Chondrocyte (in vitro differentiated cells): ENCODE results near the gene PLA2G2E. TPM values are rescaled to one million over a fixed set of nuclear protein-coding genes. Genes with fewer than 3 reads are reported as not detected.

Source experiments
- DNase-seq: peaks from one replicate; pipeline ENCODE4 v3.0.0; 2021; ENCODE audit warnings: mixed read lengths, low spot score
- H3K27ac Mint-ChIP-seq: one replicate; pipeline ENCODE4 v1.8.0; 2021; ENCODE audit warnings: mild to moderate bottlenecking, moderate library complexity, mixed read lengths; ENCODE audit not compliant: unreplicated experiment
- H3K27me3 Mint-ChIP-seq: 2 replicates; pipeline ENCODE4 v1.8.0; 2021; ENCODE audit warnings: low read depth, mixed read lengths
- H3K36me3 Mint-ChIP-seq: 2 replicates; pipeline ENCODE4 v1.8.0; 2021; ENCODE audit warnings: low read depth, mixed read lengths
- H3K4me1 Mint-ChIP-seq: 2 replicates; pipeline ENCODE4 v1.8.0; 2021; ENCODE audit warnings: low read depth, mild to moderate bottlenecking, mixed read lengths
- H3K4me3 Mint-ChIP-seq: one replicate; pipeline ENCODE4 v1.8.0; 2021; ENCODE audit warnings: mild to moderate bottlenecking, moderate library complexity, mixed read lengths; ENCODE audit not compliant: unreplicated experiment
- H3K9me3 Mint-ChIP-seq: 2 replicates; pipeline ENCODE4 v1.8.0; 2021; ENCODE audit warnings: low read depth, mixed read lengths
- long read RNA-seq: library from polyadenylated mRNA; stranded (forward); transcript quantifications from one replicate; pipeline ENCODE4 v2.0.0, GENCODE V29; 2021
- total RNA-seq: library from RNA; stranded (reverse); gene quantifications from 3 replicates; pipeline ENCODE4 v1.2.1, GENCODE V29; 2021
- TF ChIP-seq, protein P1 (sequence below): fragments of 200-600 bp; sonication (generic); IDR thresholded peaks from 2 replicates; pipeline ENCODE4 v1.5.0; 2021; ENCODE audit warnings: antibody characterized with exemption, mild to moderate bottlenecking, moderate library complexity

Gene PLA2G2E, protein sequence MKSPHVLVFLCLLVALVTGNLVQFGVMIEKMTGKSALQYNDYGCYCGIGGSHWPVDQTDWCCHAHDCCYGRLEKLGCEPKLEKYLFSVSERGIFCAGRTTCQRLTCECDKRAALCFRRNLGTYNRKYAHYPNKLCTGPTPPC
- total RNA-seq, result not detected in 3 replicates
- long read RNA-seq, result 0 reads

DNA sequence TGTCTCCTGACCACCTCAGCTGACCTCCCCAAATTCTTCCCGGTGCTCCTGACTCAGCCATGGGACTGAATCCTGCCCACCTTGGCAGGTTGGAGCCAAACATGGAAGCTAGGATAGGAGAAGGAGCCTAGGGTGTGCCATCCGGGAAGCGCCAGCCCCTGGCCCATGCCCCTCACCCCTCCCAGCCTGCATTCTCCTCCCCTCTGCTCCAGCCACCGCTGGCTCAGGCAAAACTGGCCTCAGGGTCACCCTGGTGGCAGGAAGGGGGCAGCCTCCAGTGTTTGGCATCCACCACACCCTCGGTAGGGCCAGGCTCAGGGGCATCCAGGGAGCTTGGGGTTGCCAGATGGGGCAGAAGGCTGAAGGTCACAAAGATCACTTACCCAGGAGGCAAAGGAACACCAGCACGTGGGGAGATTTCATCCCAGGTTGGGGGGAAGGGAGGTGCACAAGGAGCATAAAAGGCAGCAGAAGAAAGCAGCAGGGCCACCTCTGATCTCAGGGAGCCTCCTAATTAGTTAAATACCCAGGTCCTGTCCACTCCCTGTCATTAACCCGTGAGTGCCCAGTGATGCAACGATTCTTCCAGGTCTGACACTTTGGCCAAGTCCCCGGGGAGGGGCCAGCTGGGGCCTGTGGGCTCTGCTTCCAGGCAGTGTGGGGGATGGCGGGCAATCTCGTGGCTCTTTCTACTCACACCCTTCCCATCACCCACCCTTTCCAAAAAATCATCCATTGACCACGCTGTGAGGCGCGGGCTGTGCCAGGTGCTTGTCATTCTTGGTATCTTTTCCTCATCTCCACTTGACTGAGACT, at the start of gene PLA2G2E:
Gene PLA2G2E (minus strand): TSS at position 481 of the 816 bp plus-strand sequence. CDS start 58 bp downstream, at position 423.
- Mint-ChIP-seq H3K9me3 (no peaks in the 10 kb centered on the region), H3K4me3 (no peak within 1 kb of the TSS), H3K36me3 (no peaks in the 10 kb centered on the region)

DNA sequence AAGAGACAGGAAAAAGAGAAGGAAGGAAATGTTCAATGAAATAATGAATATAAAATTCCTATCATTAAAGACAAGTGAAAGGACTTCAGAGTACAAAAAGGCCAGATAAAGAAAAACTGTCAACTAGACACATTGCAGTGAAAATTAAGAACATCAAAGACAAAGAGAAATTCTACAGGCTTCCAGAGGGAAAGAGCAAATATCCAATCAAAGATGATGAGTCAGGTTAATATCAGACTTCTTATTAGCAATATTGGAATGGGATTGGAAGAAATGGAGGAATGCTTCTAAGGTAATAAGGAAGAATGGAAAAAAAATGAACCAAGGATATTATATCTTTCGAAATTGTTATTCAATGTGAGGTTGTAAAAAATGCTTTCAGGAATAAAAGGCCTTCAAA, 48.2 kb upstream of the PLA2G2E start:
- TF ChIP-seq, protein P1, sequence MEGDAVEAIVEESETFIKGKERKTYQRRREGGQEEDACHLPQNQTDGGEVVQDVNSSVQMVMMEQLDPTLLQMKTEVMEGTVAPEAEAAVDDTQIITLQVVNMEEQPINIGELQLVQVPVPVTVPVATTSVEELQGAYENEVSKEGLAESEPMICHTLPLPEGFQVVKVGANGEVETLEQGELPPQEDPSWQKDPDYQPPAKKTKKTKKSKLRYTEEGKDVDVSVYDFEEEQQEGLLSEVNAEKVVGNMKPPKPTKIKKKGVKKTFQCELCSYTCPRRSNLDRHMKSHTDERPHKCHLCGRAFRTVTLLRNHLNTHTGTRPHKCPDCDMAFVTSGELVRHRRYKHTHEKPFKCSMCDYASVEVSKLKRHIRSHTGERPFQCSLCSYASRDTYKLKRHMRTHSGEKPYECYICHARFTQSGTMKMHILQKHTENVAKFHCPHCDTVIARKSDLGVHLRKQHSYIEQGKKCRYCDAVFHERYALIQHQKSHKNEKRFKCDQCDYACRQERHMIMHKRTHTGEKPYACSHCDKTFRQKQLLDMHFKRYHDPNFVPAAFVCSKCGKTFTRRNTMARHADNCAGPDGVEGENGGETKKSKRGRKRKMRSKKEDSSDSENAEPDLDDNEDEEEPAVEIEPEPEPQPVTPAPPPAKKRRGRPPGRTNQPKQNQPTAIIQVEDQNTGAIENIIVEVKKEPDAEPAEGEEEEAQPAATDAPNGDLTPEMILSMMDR, result no peak
- peaks cover 37% of the 10 kb centered on the region for H3K27me3 Mint-ChIP-seq
- H3K4me3 Mint-ChIP-seq, result no peak overlapping the region
- DNase-seq, result no peak
- H3K27ac Mint-ChIP-seq, result no peak overlapping the region
- no peaks in the 10 kb centered on the region for H3K36me3 Mint-ChIP-seq
- H3K4me1 Mint-ChIP-seq, result no peaks in the 10 kb centered on the region
- H3K9me3 Mint-ChIP-seq, result peaks cover 4% of the 10 kb centered on the region

More for the DNA sequence above, at the start of gene PLA2G2E:
- TF ChIP-seq, protein P1, result no peak
- Mint-ChIP-seq H3K27me3 (peaks cover 12% of the 10 kb centered on the region), H3K4me1 (no peaks in the 10 kb centered on the region), H3K27ac (no peak within 1 kb of the TSS)
- no peak for DNase-seq

DNA sequence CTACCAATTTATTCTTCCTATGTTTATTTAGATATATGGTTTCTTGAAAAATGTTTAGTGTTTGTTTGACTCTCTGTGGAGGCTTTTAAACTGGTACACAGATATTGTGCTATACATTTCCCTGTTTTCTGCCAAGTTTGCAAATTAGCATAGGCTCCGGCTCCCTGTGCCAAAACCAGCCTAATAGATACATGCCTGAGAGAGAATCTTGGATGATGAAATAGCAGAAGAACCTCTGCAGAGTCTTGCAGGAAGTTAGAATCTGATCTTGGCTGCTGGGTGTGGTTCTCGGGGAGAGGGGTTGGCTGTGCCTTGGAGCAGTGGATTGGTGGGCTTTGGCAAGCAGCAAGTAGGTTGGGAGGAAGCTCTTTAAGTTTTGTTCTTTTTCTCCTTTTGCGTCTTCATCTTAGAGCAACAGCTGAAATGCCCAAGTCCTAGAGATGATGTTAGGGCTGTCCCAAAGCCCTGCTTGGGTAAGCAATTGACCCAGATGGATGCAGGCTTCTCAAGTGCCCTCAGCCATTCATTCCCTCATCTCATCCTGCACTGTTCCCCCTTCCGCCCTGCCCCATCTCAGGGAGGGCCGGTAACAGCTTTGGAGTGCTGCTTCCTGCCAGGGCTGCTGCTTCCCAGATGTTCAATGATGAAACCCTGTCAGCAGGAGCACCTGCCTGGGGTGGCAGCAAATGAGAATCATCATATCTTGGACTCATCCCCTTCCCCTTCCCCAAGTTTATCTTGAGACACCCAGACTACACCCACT, 46.7 kb upstream of the PLA2G2E start:
- no peak for DNase-seq
- no peaks in the 10 kb centered on the region for H3K36me3 Mint-ChIP-seq
- H3K9me3 Mint-ChIP-seq, result peaks cover 4% of the 10 kb centered on the region
- no peak overlapping the region for H3K27ac Mint-ChIP-seq
- TF ChIP-seq, protein P1, result no peak
- peaks cover 35% of the 10 kb centered on the region for H3K27me3 Mint-ChIP-seq
- no peak overlapping the region for H3K4me3 Mint-ChIP-seq
- no peaks in the 10 kb centered on the region for H3K4me1 Mint-ChIP-seq

DNA sequence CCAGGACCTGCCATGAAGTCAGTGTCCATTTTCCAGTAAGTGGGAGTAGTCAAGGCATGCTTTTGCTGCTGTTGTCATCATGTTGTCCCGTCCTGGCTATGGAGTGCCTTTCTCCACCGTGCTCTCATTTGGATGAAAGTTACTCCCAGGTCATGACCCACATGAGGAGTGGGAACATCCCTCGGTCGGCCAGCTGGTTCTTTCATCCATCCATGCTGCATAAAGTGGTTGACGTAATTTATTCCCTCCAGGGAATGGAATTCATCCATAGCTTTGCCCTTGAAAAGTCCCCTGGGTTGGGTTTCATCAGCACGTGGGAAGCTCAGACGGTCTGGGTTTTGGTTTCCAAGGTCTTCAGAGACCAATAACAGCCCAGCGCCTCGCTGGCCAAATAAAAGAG, 44.4 kb upstream of the PLA2G2E start:
- H3K4me3 Mint-ChIP-seq, result no peak overlapping the region
- H3K4me1 Mint-ChIP-seq, result no peaks in the 10 kb centered on the region
- H3K9me3 Mint-ChIP-seq, result peaks cover 9% of the 10 kb centered on the region
- no peak for DNase-seq
- TF ChIP-seq, protein P1, result no peak
- no peaks in the 10 kb centered on the region for H3K36me3 Mint-ChIP-seq
- no peak overlapping the region for H3K27ac Mint-ChIP-seq
- H3K27me3 Mint-ChIP-seq, result peaks cover 48% of the 10 kb centered on the region

DNA sequence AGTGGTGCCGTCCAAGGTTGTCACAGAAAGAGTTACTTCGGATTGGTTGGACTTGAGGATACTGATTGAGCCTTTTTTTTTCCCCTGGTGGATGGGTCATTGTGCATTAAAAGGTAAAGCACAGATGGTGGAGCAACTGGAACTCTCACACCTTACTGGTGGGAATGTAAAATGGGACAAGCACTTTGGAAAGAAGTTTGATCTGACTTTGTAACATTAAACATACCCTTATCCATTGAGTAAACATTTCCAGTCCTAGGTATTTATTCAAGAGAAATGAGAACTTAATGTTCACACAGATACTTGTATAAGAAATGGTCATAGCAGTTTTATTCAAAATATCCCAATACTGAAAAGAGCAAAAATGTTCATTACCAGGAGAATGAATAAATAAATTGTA, 41.1 kb upstream of the PLA2G2E start:
- Mint-ChIP-seq H3K36me3 (no peaks in the 10 kb centered on the region), H3K27ac (no peak overlapping the region), H3K9me3 (peaks cover 4% of the 10 kb centered on the region), H3K4me1 (no peaks in the 10 kb centered on the region), H3K27me3 (peaks cover 46% of the 10 kb centered on the region), H3K4me3 (no peak overlapping the region)
- TF ChIP-seq, protein P1, result no peak
- DNase-seq, result no peak
